Activated naive CD4-positive, alpha-beta T cell treated with Interleukin-2 at 50 U/mL for 16 hours (primary cell): Measurements from ENCODE around the gene POTEM.
"Not testable (repeated sequence)": the region's sequence is repeated elsewhere in the genome, so short reads cannot be mapped to it uniquely, and the experiment has no call there.

Source experiments
- DNase-seq: peaks from one replicate; pipeline ENCODE4 v3.0.0-alpha.2; 2020

POTEM gene

GRCh38 chr14:19038060-19038664 is 70.9 kb downstream of the POTEM start:
- DNase-seq: not testable (repeated sequence)

- DNase-seq: not testable (repeated sequence)
These were observed 71.6 kb downstream of the POTEM start for GRCh38 chr14:19038785-19039184.

GRCh38 chr14:19043384-19043783 is 76.2 kb downstream of the POTEM start:
- DNase-seq: not testable (repeated sequence)
